Activated naive CD8-positive, alpha-beta T cell treated with anti-CD3 and anti-CD28 coated beads, Interleukin-2, amount 50 U/mL, for 24 hours (primary cell): ENCODE data around the gene ZMYND8.
"Not testable (repeated sequence)": the region's sequence is repeated elsewhere in the genome, so short reads cannot be mapped to it uniquely, and the experiment has no call there.

Experiments
- ATAC-seq: fragments of 150-1000 bp; cut with Tn5 transposase; one replicate; pipeline ENCODE4 v1.10.0; 2021
- DNase-seq: peaks from one replicate; pipeline ENCODE4 v3.0.0; 2021
- H3K27ac Mint-ChIP-seq: one replicate; pipeline ENCODE4 v1.8.0; 2021; ENCODE audit warnings: mild to moderate bottlenecking, mixed read lengths
- H3K27me3 Mint-ChIP-seq: one replicate; pipeline ENCODE4 v1.8.0; 2021; ENCODE audit warnings: mixed read lengths
- H3K36me3 Mint-ChIP-seq: one replicate; pipeline ENCODE4 v1.8.0; 2021; ENCODE audit warnings: low read depth, mixed read lengths
- H3K4me1 Mint-ChIP-seq: one replicate; pipeline ENCODE4 v1.8.0; 2021; ENCODE audit warnings: mixed read lengths
- H3K4me3 Mint-ChIP-seq: one replicate; pipeline ENCODE4 v1.8.0; 2021; ENCODE audit warnings: mild to moderate bottlenecking, moderate library complexity, mixed read lengths
- H3K9me3 Mint-ChIP-seq: one replicate; pipeline ENCODE4 v1.8.0; 2021; ENCODE audit warnings: mixed read lengths

Gene ZMYND8

DNA sequence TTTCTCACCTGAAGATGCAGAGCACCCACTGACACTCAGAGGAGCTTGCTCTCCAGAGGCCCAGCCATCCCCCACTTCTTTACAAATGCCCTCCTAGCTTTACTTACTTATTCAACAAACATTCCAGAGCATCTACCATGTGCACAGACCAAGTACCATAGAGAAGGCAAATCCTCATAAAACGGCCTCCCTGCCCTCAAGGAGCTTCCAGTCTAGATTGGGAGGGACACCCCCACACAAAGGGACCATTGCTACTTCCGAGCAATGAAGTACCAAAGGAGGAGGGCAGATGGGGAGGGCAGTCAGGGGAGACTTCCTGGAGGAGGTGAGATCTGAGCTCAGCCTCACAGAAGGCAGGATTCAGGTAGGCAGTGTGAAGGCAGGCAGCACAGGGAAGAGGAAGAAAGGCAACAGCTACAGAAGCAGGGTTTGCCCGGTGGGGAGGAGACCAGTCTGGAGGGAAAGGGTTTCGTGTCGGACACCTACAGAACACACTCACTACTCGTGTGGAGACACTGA, 108.0 kb downstream of the ZMYND8 start:
- Mint-ChIP-seq H3K4me3 (no peak overlapping the region), H3K9me3 (no peaks in the 10 kb centered on the region), H3K4me1 (no peaks in the 10 kb centered on the region), H3K27me3 (no peaks in the 10 kb centered on the region), H3K27ac (no peak overlapping the region), H3K36me3 (peaks cover 36% of the 10 kb centered on the region)
- DNase-seq, result no peak
- no peak for ATAC-seq

DNA sequence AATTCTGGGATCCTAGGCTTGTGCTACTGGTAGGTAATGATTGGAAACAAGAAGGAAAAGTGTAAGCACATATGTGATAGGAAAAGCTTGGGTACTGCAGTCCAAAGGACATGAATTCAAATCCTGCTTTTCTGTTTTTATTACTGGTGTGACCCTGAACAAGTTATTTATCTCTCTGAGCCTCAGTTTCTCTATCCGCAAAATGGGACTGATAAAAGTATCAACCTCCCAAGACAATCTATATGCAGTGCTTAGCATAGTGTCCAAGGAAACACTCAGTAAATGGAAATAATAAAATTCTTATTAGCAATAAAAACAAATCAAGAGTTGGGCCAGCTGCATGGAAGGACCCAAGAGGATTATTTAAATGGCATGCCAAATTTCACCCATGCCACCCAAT, 108.5 kb downstream of the ZMYND8 start:
- DNase-seq (no peak), ATAC-seq (no peak)
- Mint-ChIP-seq H3K27ac (no peak overlapping the region), H3K4me3 (no peak overlapping the region), H3K9me3 (no peaks in the 10 kb centered on the region), H3K36me3 (peaks cover 40% of the 10 kb centered on the region), H3K4me1 (no peaks in the 10 kb centered on the region), H3K27me3 (no peaks in the 10 kb centered on the region)

DNA sequence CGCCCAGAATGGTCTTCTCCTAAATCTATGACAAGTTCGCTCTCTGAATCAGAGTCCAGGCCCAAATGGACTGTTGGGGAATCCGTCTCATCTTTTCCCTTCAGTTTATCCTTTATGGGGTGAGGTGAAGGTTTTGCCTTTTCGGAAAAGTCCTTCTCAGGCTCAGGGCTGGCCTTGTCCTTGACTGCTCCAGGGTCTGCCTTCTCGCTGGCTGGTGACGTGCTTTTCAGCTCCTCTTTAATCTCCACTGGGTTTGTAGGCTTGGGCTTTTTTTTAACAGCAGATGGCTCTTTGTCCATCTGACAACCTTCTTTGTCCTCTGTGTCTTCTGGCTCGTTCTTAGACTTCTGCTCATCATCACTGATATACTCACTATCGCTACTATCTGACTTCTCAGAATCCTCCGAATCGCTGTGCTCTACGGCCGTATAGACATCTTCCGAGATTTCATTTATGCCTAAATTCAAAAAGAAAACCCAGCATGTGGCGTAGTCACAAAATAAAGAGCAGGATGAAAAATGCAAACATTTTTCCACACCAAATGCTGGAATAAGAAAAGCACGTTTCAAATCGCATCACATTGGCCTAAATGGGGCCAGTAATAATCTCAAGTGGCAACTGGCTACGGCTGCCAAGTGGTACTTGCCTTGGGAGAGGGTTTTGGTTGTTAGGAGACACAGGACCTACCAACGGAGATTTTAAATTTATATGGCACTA, 110.3 kb downstream of the ZMYND8 start:
- DNase-seq (no peak), ATAC-seq (no peak)
- Mint-ChIP-seq H3K36me3 (peaks cover 42% of the 10 kb centered on the region), H3K27me3 (no peaks in the 10 kb centered on the region), H3K27ac (no peak overlapping the region), H3K4me1 (no peaks in the 10 kb centered on the region), H3K9me3 (no peaks in the 10 kb centered on the region), H3K4me3 (no peak overlapping the region)

DNA sequence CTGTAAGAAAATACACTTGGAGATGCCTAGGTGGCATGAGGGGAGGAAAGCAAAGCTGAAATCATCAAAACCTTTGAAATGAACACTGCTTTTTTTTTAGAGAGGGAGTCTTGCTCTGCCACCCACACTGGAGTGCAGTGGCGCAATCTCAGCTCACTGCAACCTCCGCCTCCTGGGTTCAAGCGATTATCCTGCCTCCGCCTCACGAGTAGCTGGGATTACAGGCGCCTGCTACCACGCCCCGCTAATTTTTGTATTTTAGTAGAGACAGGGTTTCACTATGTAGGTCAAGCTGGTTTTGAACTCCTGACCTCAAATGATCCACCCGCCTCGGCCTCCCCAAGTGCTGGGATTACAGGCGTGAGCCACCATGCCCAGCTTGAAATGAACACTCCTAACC, 111.3 kb downstream of the ZMYND8 start:
- not testable (repeated sequence) for H3K9me3 Mint-ChIP-seq, DNase-seq, ATAC-seq, H3K4me1 Mint-ChIP-seq, H3K27me3 Mint-ChIP-seq, H3K4me3 Mint-ChIP-seq, H3K27ac Mint-ChIP-seq
- peaks cover 38% of the 10 kb centered on the region for H3K36me3 Mint-ChIP-seq

DNA sequence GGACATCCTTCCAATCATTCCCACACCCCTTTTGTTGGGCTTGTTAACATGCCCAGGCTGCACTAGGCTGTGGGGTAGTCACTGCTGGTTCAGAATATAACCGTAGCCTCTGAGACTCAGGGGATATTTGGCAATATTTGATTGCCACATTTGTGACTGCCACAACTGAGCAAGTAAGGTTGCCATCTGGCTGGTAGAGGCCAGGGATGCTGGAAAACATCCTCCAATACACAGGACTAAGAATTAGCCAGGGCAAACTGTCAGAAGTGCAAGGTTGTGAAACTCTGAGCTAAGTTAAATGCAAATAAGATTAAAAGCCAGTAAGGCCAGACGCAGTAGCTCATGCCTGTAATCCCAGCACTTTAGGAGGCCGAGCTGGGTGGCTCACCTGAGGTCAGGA, 112.0 kb downstream of the ZMYND8 start:
- ATAC-seq (no peak), DNase-seq (no peak)
- Mint-ChIP-seq H3K36me3 (peaks cover 41% of the 10 kb centered on the region), H3K27ac (no peak overlapping the region), H3K4me3 (no peak overlapping the region), H3K9me3 (no peaks in the 10 kb centered on the region), H3K27me3 (no peaks in the 10 kb centered on the region), H3K4me1 (no peaks in the 10 kb centered on the region)

DNA sequence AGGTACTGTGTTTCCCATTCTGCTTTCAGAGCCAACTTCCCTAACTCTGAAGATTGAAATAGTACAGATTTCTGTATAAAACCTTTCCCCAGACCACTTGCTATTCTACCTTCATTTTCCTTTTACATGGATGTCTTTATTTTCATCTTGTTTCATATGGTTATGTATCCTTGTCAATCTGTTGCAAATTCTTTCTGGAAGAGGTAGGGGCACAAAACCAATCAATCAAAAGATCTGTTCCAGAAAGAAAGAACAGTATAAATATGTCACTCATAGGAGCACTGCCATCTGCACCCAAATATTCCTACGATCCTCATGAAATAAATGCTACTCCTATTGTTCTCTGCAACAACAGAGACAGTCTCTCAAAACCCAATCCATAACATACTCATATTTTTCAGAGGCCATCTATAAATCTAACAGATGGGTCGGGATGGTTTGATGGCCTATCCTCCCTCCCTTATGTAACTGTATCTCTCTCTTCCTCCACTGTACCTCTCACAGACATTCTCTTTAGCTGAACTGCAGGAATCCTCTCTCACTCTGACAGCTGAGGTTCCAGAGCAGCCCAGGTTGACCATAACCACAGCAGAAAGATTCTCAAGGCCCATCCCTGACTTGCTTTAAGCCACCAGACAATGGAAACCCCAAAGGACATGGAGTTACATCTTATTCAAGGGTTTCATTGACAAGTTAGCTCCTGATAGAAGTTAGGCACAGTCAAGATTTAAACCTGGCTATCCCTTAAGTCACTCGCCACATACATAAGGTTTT, 112.8 kb downstream of the ZMYND8 start:
- H3K27me3 Mint-ChIP-seq, result no peaks in the 10 kb centered on the region
- ATAC-seq (no peak), DNase-seq (no peak)
- H3K27ac Mint-ChIP-seq, result peak overlapping the region; percentile 30
- H3K4me1 Mint-ChIP-seq, result no peaks in the 10 kb centered on the region
- peaks cover 39% of the 10 kb centered on the region for H3K36me3 Mint-ChIP-seq
- H3K9me3 Mint-ChIP-seq, result no peaks in the 10 kb centered on the region
- no peak overlapping the region for H3K4me3 Mint-ChIP-seq

DNA sequence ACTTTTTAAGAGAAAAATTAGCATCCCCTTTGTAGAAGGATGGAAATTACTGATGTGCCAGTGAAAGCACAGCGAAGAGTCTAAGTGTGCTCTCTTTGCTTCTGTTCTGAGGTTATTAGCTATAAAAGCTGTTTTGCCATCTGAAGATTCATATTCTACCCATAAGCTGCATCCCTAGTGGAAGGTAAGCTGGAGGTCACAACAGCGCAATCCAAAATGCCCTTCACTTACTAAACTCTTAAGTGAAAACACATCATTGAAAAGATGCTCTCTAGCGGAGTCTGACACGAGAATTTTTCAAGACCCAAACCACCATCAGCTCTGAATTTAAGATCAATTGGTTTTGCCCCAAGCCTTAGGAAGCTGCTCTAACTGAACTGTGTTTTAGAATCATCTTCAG, 113.5 kb downstream of the ZMYND8 start:
- ATAC-seq, result no peak
- H3K36me3 Mint-ChIP-seq, result peaks cover 41% of the 10 kb centered on the region

DNA sequence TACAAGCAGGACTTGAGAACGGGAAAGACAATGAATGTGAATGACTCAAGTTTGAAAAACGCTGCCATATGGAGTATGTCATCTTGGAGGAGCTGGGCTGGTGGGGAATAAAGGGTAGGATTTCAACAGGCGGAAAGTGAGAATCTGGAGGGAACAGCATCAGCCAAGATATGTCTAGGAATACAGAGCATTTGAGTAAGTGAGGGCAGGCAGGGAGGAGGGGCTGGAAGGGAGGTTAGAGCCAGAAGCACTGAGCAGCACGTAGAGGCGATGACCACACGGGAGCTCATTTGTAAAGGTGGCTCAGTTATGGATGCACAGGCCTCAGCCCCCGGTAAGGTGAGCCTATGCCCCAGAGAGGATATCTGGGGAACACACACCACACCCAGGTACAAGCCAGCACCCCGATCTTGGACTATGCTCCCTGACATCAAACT, 115.1 kb downstream of the ZMYND8 start:
- Mint-ChIP-seq H3K36me3 (peaks cover 45% of the 10 kb centered on the region), H3K27ac (peak overlapping the region; percentile 35), H3K27me3 (no peaks in the 10 kb centered on the region), H3K9me3 (no peaks in the 10 kb centered on the region), H3K4me1 (no peaks in the 10 kb centered on the region), H3K4me3 (no peak overlapping the region)
- ATAC-seq (no peak), DNase-seq (no peak)

More for the DNA sequence above, 113.5 kb downstream of the ZMYND8 start:
- no peak for DNase-seq
- no peaks in the 10 kb centered on the region for H3K9me3 Mint-ChIP-seq
- no peak overlapping the region for H3K27ac Mint-ChIP-seq
- no peaks in the 10 kb centered on the region for H3K27me3 Mint-ChIP-seq
- no peaks in the 10 kb centered on the region for H3K4me1 Mint-ChIP-seq
- H3K4me3 Mint-ChIP-seq, result no peak overlapping the region

DNA sequence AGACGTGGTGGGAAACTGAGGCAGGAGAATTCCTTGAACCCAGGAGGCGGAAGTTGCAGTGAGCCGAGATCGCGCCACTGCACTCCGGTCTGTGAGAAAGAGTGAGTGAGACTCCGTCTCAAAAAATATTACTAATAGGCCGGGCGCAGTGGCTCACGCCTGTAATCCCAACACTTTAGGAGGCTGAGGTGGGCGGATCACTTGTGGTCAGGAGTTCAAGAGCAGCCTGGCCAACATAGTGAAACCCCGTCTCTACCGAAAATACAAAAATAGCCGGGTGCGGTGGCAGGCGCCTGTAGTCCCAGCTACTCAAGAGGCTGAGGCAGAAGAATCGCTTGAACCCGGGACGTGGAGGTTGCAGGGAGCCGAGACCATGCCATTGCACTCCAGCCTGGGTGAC, 116.4 kb downstream of the ZMYND8 start:
- H3K4me3 Mint-ChIP-seq, H3K4me1 Mint-ChIP-seq, H3K27ac Mint-ChIP-seq, DNase-seq, H3K27me3 Mint-ChIP-seq, ATAC-seq, H3K9me3 Mint-ChIP-seq: not testable (repeated sequence)
- H3K36me3 Mint-ChIP-seq, result peaks cover 41% of the 10 kb centered on the region

DNA sequence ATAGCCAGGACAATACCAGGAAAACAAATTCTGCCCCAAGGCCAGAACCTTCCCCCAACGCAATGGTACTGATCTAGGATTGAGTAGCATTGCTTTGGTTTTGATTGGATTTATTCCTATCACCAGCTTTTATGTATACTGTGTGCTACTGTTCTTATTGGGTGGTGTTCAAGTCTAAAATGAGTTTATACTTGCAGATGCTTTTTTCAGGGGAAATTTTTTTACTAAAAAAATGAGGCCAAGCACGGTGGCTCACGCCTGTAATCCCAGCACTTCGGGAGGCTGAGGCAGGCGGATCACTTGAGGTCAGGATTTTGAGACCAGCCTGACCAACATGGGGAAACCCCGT, 116.8 kb downstream of the ZMYND8 start:
- no peak overlapping the region for H3K4me3 Mint-ChIP-seq
- no peak for ATAC-seq
- peaks cover 41% of the 10 kb centered on the region for H3K36me3 Mint-ChIP-seq
- no peaks in the 10 kb centered on the region for H3K4me1 Mint-ChIP-seq
- H3K27me3 Mint-ChIP-seq, result no peaks in the 10 kb centered on the region
- DNase-seq, result no peak
- no peaks in the 10 kb centered on the region for H3K9me3 Mint-ChIP-seq
- no peak overlapping the region for H3K27ac Mint-ChIP-seq

DNA sequence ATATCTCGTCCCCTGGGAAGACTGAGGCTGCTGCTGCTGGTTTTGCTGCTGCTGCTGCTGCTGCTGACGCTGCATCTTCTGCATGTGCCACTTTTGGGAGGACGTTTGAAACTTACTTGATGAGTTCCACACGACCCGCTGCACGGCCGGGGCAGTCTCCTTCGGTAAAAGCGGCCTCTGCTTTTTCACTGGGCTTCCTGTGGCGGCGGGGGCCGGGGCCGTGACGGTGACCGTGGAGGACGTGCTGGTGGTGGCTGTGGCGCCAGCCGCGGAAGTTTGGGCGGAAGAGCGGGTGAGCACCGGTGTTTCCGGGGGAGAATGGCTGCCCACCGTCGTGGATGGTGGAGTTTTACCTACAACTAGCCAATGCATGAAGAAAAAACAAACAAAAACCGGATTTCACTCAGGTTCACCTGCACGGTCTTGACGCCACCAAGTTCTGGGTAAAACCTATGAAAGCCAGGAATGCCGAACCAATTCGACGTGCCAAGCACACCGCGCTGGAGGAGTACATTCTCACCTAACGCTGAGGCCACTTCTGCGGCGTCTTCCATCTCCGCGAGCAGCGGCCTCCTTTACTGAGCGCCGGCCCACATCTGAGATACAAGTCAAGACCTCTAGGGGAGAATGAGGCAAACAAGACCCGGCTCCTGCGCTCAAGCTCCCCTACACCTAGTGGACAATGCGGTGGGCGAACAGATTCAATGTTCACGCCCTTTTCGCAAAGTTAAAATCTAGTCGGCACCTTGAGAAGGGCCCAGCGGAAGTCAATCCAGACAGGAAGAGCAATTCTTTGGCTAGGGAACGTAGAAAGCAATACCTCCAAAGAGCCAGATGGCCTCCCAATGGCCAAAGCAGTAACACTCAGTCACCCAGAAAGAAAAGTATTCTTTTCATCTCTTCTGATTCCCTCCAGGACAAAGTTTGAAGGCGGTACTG, 117.5 kb downstream of the ZMYND8 start:
- H3K36me3 Mint-ChIP-seq, result peaks cover 43% of the 10 kb centered on the region
- no peak for DNase-seq

DNA sequence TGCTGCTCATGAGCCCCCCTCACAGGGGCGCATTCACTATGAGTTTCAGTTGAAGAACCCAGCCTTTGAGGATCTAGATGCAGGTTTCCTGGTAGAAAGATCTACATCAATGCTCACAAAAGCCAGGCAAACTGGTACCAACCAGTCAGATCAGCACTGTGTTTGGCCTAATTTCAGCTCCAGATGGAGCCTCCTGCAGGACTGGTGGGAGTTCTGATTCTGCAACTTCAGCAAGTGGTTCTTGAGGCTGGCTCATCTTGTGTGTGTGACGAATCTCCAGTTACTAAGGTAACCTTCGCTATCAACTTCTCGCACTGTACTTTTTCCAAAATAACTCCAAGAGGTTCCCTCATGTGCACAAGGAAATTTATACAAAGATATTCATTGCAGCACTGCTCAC, 118.8 kb downstream of the ZMYND8 start:
- ATAC-seq (no peak), DNase-seq (no peak)
- Mint-ChIP-seq H3K27ac (no peak overlapping the region), H3K9me3 (no peaks in the 10 kb centered on the region), H3K4me1 (no peaks in the 10 kb centered on the region), H3K36me3 (peaks cover 37% of the 10 kb centered on the region), H3K27me3 (no peaks in the 10 kb centered on the region), H3K4me3 (no peak overlapping the region)

More for the DNA sequence above, 117.5 kb downstream of the ZMYND8 start:
- no peaks in the 10 kb centered on the region for H3K4me1 Mint-ChIP-seq
- H3K27me3 Mint-ChIP-seq, result no peaks in the 10 kb centered on the region
- ATAC-seq, result no peak
- H3K27ac Mint-ChIP-seq, result no peak overlapping the region
- H3K9me3 Mint-ChIP-seq, result no peaks in the 10 kb centered on the region
- no peak overlapping the region for H3K4me3 Mint-ChIP-seq

DNA sequence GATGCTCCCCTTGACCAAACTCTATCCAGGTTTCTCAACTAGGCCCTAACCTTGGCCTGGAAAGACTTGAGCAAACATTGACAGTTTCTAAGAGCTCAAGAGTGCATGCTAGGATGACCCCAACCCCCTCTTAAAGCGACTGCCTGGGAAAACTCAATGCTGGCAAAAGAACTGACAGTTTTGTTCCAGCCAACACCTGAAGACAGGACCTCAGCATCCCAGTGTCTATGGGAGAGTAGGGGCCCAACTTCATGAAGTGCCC, 119.9 kb downstream of the ZMYND8 start:
- Mint-ChIP-seq H3K27me3 (no peaks in the 10 kb centered on the region), H3K27ac (no peak overlapping the region), H3K9me3 (no peaks in the 10 kb centered on the region), H3K4me3 (no peak overlapping the region), H3K4me1 (no peaks in the 10 kb centered on the region), H3K36me3 (peaks cover 41% of the 10 kb centered on the region)
- DNase-seq (no peak), ATAC-seq (no peak)

DNA sequence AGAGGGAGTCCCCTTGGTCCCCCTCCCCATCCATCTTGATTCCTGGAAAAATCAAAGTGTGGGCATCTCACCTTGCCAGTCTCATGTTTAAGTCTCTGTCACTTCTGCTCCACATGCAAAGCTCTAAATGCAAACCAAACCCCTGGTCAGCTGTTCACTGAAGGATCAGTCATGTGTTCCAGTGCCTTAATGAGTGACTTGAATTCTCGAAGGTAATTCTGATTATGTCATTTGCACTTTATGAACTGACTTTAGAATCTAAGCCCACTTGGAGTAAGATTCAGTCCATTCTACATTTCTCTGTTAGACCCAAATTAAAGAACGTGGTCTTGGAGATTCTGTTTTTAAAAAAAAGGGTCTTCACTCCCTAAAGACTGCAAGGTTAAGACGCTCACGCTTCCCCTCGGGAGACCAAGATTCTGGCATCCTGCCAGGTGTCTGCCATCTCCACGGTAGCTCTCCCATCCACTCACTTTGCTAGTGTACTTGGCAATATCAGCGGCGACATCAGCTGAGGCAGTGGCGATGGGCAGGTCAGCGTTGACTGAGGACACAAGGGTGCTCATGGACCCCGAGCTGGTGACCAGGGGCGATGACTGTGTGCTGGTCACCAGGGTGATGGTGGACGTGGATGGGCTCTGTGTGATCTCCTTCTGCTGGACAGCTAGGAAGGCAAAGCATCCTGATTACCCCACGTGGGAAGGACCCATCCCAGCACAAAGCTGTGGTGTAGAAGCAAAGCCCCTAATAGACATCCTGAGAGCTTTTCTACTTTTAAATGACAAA, 120.5 kb downstream of the ZMYND8 start:
- H3K36me3 Mint-ChIP-seq, result peaks cover 43% of the 10 kb centered on the region
- no peak overlapping the region for H3K4me3 Mint-ChIP-seq
- no peaks in the 10 kb centered on the region for H3K4me1 Mint-ChIP-seq
- DNase-seq (no peak), ATAC-seq (no peak)
- H3K27ac Mint-ChIP-seq, result no peak overlapping the region
- H3K27me3 Mint-ChIP-seq, result no peaks in the 10 kb centered on the region
- H3K9me3 Mint-ChIP-seq, result no peaks in the 10 kb centered on the region
